GM18511 (cell line): ENCODE results near the gene PTMS.

ENCODE experiments used
- ATAC-seq: cut with Tn5 transposase; IDR thresholded peaks from one replicate; pipeline ENCODE4 v1.9.1; 2021; ENCODE audit warnings: mild to moderate bottlenecking, moderate library complexity; ENCODE audit not compliant: unreplicated experiment

The PTMS gene

DNA sequence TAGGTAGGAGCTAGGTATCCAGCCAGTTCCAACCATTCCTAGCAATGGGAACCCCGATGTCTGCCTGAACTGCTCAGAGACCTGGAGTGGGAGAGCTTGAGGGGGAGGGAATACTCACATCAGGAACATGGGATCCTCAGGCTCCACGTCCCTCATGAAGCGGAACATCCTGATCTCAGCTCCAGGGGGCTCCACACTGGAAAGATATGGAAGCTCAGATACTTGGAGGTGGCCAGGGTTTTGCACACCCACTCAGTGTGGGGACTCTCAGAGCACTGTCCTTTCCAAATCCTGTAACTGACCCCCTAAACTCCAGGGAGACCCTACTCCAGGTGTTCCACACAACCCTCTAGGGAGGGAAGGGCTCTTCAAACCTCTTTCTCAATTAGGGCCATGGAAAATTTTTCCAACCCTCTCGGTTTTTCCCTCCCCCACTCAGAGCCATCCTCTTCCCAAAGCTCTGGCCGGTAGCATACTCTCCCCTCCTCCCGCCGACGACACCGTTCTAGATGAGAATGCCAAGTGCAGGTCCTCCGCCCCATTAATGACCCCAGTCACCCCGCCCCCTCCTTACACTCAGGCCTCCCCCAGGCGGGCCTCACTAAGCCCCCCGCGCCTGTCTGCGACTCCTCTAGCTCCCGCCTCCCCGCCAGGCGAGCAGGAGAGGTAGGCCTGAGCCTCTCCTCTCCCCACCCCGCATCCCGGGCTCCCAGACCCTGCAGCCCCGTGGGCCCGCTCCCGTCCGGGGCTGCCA, 13.8 kb upstream of the PTMS start:
- peak; percentile 11 for ATAC-seq

DNA sequence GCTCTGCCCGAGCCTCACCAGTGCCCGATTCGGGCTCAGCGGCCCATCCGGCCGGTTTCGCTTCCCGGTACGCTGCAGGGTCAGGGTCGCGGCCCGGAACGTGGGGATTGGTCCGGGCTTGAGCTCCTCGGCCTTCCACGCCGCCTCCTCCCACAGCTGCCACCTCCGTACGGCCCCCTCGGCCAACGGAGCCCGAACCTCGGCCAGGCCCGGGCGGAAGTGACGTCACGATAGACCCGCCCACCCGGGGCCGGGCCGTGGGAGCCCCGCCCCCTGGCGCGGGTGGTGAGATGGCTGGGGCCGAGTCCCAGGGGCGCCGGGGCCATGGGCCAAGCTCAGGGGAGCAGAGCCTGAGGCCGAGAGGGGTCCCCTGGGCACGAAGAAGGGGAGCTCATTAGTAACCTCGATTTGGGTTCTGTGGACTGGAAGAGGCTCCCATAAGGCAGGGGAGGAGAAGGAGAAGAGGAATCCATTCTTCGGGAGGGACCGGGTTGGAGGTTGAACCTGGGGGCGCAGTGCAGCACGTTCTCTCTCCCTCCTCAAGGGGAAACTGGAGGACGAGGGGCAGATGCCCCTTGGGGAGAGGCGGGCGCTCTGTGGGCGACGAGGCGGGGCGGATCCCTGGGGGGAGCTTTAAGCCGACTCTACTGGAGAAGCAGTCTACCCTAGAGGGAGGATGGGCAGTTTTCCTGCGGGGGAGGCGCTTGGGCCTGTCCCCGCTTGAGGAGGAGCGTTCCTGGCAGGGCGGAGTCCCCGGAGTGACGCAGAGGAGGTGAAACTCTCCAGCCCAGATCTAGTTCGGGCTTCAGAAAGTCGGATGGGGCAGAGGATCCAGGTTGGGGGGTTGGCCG, 13.0 kb upstream of the PTMS start, which contains the start of gene MLF2:
TSS of gene MLF2 (minus strand) at position 221 of the 851 bp plus-strand sequence. CDS start 807 bp downstream, outside the sequence.
- peak; percentile 86 for ATAC-seq

DNA sequence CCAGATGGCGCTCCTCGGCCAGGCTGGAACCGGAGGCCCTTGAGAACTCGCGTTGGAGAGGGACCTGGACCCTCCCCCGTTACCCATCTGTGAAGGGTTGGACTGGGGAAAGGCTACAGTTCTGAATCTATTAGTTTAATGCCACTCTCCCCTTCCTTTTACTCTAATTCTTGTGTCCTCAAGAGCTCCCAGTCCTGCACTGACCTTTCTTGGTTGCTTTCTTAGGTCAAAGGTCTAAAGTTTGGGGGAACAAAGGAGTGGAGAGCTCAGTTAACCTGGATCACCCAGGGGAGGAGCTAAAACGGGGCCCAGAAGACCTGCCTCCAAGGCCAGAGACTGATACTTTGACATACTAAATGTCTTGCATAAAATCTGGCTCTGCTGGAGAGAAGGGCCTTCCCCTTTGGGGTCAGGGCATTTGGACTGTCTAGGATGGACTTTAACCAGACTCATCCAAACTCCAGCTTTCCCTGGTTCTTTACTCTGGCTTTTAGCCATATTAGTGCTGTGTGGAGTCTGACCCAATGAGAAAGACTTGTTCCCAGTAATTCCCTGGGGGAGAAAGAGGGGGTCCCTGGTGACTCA, 12.3 kb upstream of the PTMS start:
- ATAC-seq: no peak

DNA sequence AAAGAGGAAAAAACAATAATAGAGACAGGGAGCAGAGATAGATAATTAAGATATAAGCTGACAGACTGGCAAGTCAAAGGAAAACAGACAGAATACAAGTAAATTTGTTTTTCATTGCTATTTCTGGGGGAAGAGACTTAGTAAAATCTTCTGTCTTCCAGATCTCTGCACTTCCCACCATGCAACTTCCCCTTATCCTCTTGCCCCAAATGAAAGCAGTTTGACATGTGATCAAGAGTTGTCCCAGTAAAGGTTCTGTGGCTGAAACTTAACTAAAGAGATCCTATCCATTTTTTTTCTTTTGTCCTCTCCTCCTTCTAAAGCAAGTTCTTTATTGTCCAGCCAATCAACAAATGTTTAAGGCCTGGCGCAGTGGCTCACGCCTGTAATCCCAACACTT, 11.8 kb upstream of the PTMS start:
- ATAC-seq: no peak

DNA sequence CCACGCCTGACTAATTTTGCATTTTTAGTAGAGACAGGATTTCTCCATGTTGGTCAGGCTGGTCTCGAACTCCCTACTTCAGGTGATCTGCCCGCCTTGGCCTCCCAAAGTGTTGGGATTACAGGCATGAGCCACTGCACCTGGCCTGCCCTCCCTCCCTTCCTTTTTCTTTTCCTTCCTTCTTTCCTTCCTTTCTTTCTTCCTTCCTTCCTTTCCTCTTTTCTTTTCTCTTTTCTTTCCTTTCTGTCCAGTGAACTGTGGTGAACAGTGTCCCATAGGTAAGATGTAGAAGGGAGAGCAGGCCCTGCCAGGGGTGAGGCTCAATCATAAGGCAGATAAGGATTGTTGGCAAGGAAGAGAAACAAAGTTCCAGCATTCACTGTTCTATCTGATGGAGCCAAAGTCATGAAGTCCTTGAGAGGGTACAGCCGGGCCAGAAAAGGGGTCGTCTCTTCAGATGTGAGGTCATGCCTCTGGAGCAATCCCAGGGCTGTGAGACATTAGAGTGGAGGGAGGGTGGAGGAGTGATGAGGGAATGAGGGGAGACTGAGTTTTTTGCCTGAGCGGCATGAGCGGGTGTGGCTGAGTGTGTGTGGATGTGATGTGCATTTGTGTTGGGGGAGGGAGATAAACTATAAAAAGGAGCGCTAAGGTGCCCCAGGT, 9.0 kb upstream of the PTMS start:
- ATAC-seq: no peak

DNA sequence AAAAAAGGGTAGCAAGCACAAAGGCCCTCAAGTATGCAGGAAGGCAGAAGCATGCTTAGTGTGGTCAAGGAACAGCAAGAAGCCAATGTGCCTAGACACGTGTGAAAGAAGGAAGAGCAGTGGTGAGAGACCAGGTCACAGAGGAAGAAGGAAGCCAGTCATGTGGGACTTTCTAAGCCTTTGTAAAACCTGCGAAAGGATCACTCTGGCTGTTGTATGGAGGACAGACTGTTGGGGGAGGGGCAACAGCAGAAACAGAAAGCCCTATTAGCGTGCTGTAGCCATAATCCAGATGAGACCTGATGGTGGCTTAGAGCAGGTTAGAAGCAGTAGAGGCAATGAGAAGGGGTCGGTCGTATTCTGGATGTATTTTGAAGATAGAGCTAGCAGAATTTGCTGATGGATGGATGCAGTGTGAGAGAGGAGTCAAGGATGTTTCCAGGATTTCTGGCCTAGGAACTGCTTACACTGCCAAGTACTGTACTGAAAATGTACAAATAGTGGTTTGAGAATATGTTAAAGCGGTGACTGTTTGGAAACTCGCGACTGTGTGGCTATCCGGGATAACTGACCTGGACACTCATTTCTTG, 7.6 kb upstream of the PTMS start:
- ATAC-seq: no peak

DNA sequence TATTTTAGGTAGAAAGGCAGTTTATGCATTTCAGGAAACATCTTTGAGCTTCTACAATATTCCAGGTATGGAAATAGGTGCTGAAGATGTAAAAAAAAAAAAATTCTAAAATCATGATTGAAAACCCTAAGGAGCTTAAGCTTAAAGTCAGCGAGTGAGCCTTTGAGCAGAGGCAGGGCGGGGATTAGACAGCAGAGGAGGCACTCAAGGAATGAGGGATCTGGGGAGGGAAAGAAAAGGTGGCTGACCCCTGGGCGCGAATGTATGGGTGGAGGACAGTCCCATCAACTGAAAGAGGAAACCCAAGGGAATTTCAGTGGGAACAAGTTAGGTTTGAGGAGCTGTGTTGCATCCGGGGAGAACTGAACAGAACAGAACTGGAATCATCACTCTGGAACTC, 6.4 kb upstream of the PTMS start:
- no peak for ATAC-seq

DNA sequence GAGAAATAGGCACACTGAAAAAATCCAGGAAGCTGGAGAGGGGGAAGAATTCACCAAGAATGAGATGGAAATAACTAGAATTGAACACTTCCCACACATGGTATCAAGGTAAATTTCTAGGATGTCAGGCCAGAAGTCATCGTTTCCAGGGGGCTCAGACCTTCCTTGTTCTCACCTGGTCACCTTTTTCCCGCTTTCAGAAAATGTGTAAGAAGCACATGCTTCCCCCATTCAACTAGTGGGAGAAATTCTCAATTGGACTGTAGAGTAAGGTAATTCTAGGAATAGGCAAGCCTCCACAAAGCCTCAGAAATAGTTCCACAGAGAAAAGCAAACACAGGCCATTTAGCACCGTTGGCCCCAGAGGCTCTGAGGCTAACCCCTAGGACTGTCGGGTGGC, 2.8 kb upstream of the PTMS start:
- ATAC-seq: no peak

DNA sequence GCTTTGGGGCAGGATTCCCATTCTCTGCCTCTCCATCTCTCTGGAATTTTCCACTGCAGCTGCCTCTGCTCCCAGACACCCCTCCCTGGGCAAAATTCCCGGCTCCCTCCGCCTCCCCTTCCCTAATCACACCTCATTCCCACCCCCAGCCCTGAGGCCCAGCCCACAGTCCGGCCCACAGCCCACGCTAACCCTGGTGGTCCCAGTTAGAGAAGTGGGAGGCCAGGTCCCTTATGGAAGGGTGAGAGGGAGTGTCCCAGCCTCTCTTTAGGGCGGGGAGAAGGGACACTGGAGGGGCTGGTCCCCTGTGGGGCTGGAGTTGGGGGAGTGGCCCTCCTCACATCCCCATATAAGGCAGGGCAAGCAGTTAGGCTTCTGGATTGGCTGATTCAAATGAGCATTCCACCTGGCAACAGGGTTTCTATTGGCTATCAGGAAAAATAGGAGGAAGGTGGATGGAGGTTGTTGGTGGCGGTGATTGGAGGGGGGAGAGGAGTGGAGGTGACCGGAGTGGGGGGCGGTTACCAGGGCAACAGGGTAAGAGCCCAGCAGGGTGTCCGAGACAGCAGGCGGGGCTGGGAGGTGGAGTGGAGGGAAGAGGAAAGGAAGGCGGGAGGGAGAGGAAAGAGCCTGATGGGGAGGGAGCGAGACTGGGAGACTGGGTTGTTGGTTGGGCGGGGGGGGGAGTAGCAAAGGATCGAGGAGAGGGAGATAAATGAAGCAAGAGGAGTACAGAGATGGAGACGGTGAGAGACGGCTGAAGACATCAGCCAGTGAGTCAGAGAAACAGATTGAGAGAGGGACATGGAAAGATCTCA, 1.9 kb upstream of the PTMS start:
- peak; percentile 89 for ATAC-seq

DNA sequence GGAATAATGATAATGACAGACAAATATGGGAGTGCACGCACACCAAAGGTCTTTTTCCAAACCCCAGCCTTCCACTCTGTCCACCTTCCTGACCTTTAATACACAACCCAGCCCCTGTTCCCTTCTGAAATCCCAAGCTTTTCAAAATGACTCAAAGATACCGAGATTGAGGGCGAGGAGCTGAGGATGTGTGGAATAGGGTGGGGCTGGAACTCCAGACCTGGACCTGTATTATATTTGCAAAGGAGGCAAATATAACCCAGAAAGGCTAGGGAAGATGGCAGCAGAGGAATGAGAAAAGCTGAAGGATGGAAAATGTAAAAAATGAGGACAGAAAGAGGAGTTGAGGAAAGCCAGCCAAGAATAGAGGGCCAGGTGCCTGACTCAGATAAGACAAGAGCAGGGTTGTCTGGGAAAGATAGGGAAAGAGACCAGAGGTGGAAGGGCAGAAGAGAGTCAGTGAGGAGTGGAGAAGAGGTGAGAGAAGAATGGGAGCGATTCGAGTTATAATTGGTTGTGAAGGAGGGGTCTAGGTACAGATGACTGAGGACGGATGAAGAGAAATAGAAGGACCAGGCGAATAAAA, 1.0 kb upstream of the PTMS start:
- ATAC-seq: no peak

DNA sequence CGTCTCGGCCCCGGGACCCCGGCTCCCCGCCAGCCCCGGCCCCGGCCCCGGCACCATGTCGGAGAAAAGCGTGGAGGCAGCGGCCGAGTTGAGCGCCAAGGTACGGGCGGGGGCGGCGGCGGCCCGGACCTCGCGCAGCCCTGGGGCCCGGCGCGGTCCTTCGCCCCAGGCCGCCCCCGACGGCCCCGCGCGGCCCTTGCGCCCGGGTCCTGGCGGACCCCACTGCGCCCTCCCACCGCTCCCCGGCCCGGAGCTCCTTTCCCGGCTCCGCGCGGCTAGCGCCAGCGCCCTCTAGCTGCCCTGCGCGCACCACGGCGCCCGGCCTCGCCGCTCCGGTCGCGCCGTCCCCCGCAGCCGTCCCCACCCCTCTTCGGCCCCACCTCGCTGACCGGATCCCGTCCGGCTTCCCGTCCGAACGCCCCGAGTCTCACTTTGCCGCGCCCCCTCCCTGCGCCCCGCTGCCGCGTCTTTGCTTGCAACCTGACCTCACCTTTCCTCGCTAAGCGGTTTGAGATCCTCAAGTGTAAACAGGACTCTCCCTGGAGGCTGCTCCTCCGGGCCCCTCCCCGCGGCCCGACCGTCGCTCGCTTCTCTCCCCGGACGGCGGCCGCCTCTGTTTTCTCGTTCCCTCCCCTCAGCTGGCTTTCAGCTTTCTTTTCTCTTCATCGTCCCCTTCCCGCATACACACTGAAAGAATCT, 637 bp downstream of the PTMS start:
- peak; percentile 57 for ATAC-seq

DNA sequence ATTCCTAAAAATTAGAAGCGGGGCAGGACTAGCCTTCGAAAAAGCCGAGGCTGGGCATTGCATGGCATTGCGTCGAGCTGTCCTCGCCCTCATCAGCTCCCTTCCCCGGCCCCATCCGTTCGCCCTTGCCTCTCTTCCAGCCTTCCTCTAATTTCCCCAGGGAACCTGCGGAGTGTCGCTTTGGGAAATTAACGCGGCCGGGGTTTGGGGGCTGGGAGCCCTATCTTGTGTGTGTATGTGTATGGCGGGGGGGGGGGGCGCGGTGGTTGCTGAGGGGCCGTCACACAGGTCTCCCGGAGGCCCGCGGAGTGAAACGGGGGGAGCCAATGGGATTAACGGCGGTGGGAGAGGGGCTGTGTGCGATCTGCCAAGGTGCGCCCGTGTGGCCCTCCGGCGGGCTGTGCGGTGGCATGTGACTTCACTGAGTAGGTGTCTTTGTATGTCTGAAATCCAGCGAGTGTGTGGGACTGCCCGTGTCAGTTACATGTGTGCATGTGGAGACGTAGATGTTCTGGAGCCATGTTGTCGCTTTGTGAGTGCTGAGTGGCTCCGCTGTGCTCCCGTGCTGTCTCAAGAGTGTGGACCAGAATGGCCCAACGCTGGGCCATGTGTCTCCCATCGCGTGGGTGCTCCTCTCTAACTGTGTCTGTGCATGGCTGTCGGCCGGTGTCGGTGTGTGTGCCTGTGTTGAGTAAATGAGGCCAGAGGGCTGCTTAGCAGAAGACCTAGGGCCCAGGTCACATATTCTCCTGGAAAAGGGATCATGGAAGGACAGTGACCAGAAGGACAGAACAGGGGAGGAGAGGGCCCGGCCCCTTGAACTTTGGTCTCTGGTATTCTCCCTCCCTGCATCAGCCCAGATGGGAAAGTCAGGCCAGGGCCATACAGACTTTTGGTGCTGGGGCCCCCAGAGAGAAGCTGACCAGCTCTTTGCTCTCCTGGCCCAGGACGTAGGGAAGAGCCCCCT, 1.5 kb downstream of the PTMS start:
- no peak for ATAC-seq

DNA sequence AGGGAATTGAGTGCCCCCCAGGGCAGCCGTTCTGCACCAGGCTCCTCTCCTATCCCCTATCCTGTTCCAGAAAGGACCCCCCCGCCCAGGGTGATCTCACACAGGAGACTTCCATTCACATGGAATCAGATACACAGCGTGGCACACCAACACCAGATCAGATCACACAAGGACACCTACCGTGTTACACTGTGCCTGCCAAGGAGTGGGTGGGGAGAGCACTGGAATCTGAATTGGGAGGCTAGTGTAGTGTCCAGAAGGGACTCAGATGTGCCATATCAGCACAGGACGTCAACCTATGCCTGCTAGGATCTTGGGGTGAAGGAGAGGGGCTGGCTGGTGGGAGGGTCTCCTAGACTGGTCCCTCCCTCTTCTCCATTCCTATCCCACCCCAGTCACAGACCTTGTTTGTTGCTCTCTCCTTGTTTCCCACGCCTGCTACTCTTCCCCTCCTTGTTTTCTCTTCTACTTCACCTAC, 2.3 kb downstream of the PTMS start:
- ATAC-seq: no peak

DNA sequence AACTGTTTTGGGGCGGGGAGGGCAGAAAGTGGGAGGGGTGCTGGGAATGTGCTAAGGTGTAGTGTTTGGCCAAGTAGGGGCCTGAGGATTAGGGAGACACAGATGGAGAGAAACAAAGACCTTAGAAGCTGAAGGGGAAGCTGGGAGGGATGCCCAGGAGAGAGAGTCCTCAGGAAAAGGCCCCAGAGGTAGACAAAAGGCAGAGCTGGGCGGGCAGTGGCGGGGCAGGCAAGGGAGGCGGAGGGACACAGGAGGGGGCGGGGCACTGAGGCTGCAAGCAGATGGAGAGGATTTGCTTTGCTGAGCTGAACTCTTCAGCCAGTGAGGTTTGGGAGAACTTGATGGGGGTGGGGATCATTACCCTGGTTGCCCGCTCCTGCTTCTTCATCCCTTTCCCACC, 2.8 kb downstream of the PTMS start:
- ATAC-seq: no peak

DNA sequence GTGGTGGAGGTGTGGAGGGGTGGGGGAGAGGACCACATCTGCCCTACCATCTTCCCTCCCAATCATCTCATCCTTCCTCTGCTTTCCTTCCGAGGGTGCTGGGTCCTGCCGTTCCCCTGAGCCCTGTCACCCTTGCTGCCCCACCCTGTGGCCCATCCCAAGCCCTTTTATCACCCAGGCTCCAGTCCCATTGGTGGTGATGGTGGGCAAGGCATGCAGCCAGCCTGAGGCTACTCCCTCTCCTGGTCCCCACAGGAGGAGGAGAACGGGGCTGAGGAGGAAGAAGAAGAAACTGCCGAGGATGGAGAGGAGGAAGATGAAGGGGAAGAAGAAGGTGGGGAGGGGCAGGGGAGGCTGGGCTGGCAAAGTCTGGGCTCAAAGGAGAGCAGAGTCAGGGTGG, 3.5 kb downstream of the PTMS start:
- no peak for ATAC-seq

DNA sequence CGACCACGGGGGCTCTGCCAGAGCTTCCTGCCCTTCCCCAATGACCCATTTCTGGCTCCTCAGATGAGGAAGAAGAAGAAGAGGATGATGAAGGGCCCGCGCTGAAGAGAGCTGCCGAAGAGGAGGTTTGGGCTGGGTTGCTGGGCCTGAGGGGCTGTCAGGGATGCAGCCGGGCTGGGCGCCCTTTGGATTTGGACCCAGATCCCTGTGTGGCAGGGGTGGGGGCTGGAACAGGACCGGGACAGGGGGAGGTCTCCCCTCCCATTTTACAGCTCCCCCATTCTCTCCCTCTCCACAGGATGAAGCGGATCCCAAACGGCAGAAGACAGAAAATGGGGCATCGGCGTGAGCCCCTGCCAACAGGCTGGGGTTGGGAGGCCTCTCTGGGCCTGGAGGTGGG, 3.9 kb downstream of the PTMS start:
- no peak for ATAC-seq

DNA sequence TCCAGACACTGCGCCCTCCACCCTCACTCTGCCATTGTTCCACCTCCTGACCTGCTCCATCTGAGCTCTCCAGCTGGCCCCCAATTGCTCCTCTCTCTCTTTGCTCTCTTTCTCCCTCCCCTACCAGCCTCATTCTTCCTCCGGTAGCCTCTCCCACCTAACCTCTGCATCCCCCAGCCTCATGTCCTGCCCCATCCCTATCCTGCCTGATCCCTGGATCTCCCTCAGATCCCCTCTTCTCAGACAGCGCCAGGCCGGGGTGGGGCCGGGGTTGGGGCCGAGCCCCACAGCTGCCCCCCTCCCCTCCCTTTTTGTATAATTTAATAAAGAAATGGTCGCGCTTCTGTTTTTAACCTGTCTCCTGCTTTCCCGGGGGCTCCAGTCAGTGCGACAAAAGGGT, 4.4 kb downstream of the PTMS start:
- no peak for ATAC-seq

DNA sequence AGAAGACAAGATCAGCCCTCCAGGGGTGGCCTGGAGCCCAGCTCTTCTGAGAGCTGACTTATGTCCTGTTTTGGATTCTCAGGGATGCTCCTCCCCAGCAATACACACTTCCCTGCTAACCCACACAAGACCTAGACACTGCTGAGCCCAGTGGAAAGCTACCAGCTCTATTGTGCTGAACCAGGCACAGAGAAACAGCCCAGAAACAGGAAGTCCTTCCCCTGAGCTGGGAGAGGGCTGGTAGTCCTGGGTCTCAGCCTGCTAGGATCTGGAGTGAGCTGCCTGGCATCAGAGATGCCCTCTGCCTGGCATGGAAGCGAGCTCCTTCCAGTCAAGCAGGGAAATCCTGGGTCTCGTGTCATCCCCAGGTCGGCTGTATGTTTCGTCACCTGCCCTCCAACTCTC, 4.9 kb downstream of the PTMS start:
- ATAC-seq: no peak
